NB4 (cell line): ENCODE measurements around the gene HDAC4.

Source experiments
- CTCF ChIP-seq: IDR thresholded peaks from one replicate; pipeline ENCODE4 v1.5.1; 2012; ENCODE audit warnings: low read depth, low read length
- MAX ChIP-seq: IDR thresholded peaks from 2 replicates; pipeline ENCODE4 v1.6.1; 2011; ENCODE audit warnings: low read depth, low read length
- POLR2A ChIP-seq: IDR thresholded peaks from 2 replicates; pipeline ENCODE4 v1.6.1; 2011; ENCODE audit warnings: mild to moderate bottlenecking; ENCODE audit not compliant: insufficient read length; ENCODE audit errors: extremely low read depth

GRCh38 chr2:239034561-239035341 lies 366.1 kb downstream of the HDAC4 start:
- no peak for TF ChIP-seq POLR2A
- TF ChIP-seq CTCF = no peak
- TF ChIP-seq MAX = no peak
